ENCODE data around the gene ADORA2B.

The ADORA2B gene

GRCh38 chr17:15999141-15999973 lies 54.4 kb downstream of the ADORA2B start, which contains the start of the genes TTC19 and ZSWIM7:
TTC19 (plus strand) TSS chr17:15999824; CDS start chr17:15999849, 25 bp downstream.
ZSWIM7 (minus strand) TSS chr17:15999704; CDS start chr17:15999594, 110 bp downstream.
- peak; percentile 94 for DNase-seq

GRCh38 chr17:15999974-16000827 lies 55.3 kb downstream of the ADORA2B start:
- no peak for DNase-seq

DNA sequence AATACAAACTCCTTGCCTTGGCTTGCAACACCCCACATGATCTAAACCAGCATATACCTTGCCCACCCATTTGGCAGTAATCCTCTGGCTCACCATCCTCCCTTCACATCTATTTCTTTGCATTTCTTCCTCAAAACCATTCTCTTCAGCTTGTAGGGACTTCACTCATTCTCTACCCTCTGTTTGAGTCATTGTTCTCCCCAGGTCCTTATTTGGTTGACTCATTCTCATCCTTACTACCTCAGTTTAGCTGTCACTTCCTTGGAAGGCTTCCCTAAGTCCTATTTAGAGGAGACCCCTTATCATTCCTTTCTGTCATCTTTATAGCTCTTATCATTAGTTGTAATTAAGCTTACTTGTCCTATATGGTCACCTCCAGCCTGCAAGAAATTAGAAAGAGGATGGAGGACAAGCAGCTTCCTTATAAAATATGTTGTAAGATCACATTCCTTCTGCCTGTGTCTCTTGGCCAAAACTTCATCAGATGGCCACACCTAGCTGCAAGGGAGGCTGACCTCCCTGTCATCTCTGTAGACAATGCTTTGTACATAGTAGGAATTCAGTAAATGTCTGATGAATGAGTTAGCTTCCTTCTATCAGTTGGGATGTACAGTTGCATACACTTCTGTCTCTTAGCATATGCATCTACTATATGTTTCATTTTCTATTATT lies 56.4 kb downstream of the ADORA2B start:
- no peak for DNase-seq

- no peak for DNase-seq
These were observed 57.9 kb downstream of the ADORA2B start for GRCh38 chr17:16002708-16003260.

DNA sequence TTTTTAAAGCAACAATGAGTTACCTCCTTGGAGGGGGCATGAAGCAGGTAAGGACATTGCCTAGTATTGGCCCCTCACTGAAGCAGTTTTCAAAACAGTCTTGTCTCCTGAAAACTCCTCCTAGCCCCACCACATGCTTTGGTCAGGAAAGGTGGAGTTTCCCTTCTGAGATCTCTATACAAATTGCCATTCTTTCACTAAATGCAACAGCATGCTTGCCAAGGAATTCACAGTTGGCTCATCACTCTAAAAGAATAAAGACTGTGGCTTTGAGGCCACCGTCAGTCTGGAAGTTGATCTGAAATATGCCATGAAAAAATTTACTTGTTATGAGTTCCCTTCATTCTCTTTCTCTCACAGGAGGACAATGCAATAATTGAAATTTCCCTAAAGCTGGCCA lies 58.9 kb downstream of the ADORA2B start:
- no peak for DNase-seq

DNA sequence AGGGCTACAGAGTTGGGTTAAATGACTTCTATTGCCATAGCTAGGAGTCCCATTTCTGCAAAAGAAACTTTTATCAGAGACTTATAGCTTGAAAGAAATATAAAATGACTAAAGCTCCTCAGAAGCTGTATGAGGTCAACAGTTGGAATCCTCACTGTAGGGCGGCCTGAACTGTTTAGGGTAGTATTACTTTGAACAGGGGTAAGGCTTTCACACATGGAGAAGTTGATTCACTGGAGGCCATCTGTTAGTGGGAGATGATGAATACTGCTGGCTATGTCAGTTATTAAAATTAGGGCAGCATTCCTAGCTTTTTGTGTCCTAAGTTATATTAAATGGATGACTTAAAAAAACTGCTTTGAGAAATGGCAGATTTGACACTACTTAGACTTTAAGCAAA lies 60.7 kb downstream of the ADORA2B start:
- DNase-seq, result no peak

DNA sequence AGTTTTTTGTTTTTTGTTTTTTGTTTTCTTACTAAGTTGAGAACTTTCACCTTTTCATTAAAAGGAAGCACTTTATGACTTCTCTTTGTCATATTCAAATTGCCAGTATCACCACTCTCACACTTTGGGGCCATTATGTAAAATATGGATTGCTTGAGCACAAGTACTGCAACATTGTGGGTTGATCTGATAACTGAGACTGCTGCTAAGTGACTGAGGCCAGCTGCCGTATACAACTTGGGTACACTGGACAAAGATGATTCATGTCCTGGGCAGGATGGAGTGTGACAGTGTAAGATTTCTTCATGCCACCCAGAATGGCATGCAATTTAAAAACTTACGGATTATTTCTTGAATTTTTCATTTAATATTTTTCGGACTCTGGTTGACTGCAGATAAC lies 62.5 kb downstream of the ADORA2B start:
- no peak for DNase-seq

DNA sequence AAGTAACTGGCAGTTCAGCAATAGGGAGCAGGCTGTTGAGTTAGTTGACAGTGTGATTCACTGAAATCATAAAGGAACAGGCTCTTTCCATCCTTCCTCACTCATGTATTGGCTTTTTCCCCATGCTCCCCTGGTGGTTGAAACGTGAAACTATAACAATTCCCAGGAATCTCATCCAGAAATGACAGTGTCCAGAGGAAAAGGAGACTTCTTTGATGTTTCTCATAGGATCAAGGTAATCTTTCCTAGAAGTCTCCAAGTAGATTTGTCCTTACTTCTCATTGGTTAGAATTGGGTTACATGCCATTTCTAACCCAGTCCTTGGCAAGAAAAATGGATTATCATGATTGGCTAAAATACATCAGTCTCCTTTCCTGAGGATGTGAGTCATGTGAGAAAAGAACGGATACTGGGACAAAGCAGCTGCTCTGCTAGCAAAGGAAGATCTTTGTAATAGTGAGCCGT lies 69.0 kb downstream of the ADORA2B start:
- DNase-seq, result no peak

GRCh38 chr17:16019347-16019746 lies 74.4 kb downstream of the ADORA2B start:
- DNase-seq, result no peak

- no peak for DNase-seq
These were observed 79.0 kb downstream of the ADORA2B start for GRCh38 chr17:16023881-16024280.

DNA sequence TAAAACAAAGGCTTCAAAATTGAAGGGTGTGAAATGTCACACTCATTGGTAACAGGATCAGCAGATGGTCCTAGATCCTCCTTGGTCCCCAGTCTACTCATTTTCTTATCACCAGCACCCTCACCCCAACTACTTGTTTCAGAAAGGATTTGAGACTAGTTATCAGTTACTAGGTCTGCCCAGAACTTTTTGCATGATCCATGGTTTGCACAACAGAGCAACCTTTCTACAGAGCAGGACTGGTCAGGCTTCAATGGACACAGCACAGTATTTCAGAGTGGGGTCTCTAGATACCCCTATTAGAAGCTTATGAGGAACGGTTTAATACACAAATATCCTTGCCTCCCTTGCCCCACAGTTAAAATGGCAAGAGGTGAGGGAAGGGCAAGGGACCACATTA lies 80.3 kb downstream of the ADORA2B start:
- no peak for DNase-seq

All from stimulated activated CD4-positive, alpha-beta T cell treated with anti-CD3 and anti-CD28 coated beads, Interleukin-4, amount 100 ng/mL, for 24 hours (primary cell).